HepG2 (cell line): Measurements from ENCODE around the gene VSX1. TPM values are rescaled to one million over a fixed set of nuclear protein-coding genes. Genes with fewer than 3 reads are reported as not detected.

ENCODE experiments used
- DNMT3B ChIP-seq: conservative IDR thresholded peaks from 2 replicates; pipeline ENCODE4 v1.6.1; 2016; ENCODE audit warnings: missing biosample characterization, control low read depth
- HNF4A ChIP-seq: sonication (generic); formaldehyde crosslinking; IDR thresholded peaks from 2 replicates; pipeline ENCODE4 v1.4.0; 2020; ENCODE audit warnings: missing genetic modification reagents
- IKZF1 ChIP-seq: fragments of 450-650 bp; IDR thresholded peaks from 2 replicates; pipeline ENCODE4 v1.7.1; 2016
- ISX ChIP-seq: sonication (generic); formaldehyde crosslinking; conservative IDR thresholded peaks from 2 replicates; pipeline ENCODE4 v1.5.0; 2020; ENCODE audit warnings: missing genetic modification reagents
- JUN ChIP-seq: sonication (generic); formaldehyde crosslinking; IDR thresholded peaks from 2 replicates; pipeline ENCODE4 v1.4.0; 2020; ENCODE audit warnings: mild to moderate bottlenecking, missing genetic modification reagents
- MAX ChIP-seq: IDR thresholded peaks from 2 replicates; pipeline ENCODE4 v1.6.1; 2012; ENCODE audit warnings: inconsistent platforms
- MED8 ChIP-seq: sonication (generic); formaldehyde crosslinking; IDR thresholded peaks from 2 replicates; pipeline ENCODE4 v1.8.1; 2023; ENCODE audit warnings: mild to moderate bottlenecking, missing genetic modification reagents; ENCODE audit not compliant: insufficient replicate concordance
- MTERF4 ChIP-seq: sonication (generic); formaldehyde crosslinking; IDR thresholded peaks from 2 replicates; pipeline ENCODE4 v1.8.0; 2023; ENCODE audit warnings: mild to moderate bottlenecking, missing genetic modification reagents
- NCOR1 ChIP-seq: fragments of 200-600 bp; sonication (generic); IDR thresholded peaks from 2 replicates; pipeline ENCODE4 v1.7.0; 2017; ENCODE audit warnings: antibody characterized with exemption, low read length, borderline replicate concordance
- NKX3-1 ChIP-seq: sonication (generic); formaldehyde crosslinking; IDR thresholded peaks from 2 replicates; pipeline ENCODE4 v1.5.0; 2020; ENCODE audit warnings: missing genetic modification reagents
- NONO ChIP-seq, 2 experiments: fragments of 450-650 bp in 1 of 2; sonication (generic) in 1 of 2; formaldehyde crosslinking in 1 of 2; IDR thresholded peaks in 1 of 2; conservative IDR thresholded peaks in 1 of 2; 2 replicates each; pipeline versions ENCODE4 v1.6.1 to v1.8.0; 2017 to 2022; ENCODE audit warnings: mild to moderate bottlenecking in 1 of 2, missing genetic modification reagents in 1 of 2, moderate library complexity in 1 of 2
- PRPF4 ChIP-seq: fragments of 200-400 bp; formaldehyde crosslinking; IDR thresholded peaks from 2 replicates; pipeline ENCODE4 v1.6.1; 2016; ENCODE audit warnings: low read length, low read depth; ENCODE audit not compliant: poor library complexity, severe bottlenecking
- SOX13 ChIP-seq, 3 experiments: fragments of 450-650 bp in 1 of 3; sonication (generic) in 1 of 3; formaldehyde crosslinking in 1 of 3; IDR thresholded peaks in 2 of 3; conservative IDR thresholded peaks in 1 of 3; 2 replicates each; pipeline versions ENCODE4 v1.5.0 to v1.6.1; 2016 to 2020; ENCODE audit warnings: antibody characterized with exemption in 1 of 3, mild to moderate bottlenecking in 1 of 3, missing compliant biosample characterization in 1 of 3, missing genetic modification reagents in 1 of 3, moderate library complexity in 1 of 3
- SRF ChIP-seq: IDR thresholded peaks from 2 replicates; pipeline ENCODE4 v1.6.1; 2011; ENCODE audit warnings: mild to moderate bottlenecking, low read depth, low read length, moderate library complexity
- TBX3 ChIP-seq: fragments of 450-650 bp; IDR thresholded peaks from 2 replicates; pipeline ENCODE4 v1.6.1; 2017; ENCODE audit warnings: antibody characterized with exemption, mild to moderate bottlenecking, inconsistent platforms, borderline replicate concordance
- TFAP4 ChIP-seq: sonication (generic); IDR thresholded peaks from 2 replicates; pipeline ENCODE4 v1.6.1; 2016; ENCODE audit warnings: low read depth, borderline replicate concordance
- TRAFD1 ChIP-seq: sonication (generic); formaldehyde crosslinking; IDR thresholded peaks from 2 replicates; pipeline ENCODE4 v1.5.1; 2020; ENCODE audit warnings: missing genetic modification reagents, mild to moderate bottlenecking, borderline replicate concordance
- ZBTB39 ChIP-seq: sonication (generic); formaldehyde crosslinking; IDR thresholded peaks from 2 replicates; pipeline ENCODE4 v1.5.0; 2020; ENCODE audit warnings: missing genetic modification reagents
- ZNF782 ChIP-seq: sonication (generic); formaldehyde crosslinking; IDR thresholded peaks from 2 replicates; pipeline ENCODE4 v1.4.0; 2020; ENCODE audit warnings: missing genetic modification reagents, mild to moderate bottlenecking, borderline replicate concordance
- ZNF850 ChIP-seq: sonication (generic); formaldehyde crosslinking; conservative IDR thresholded peaks from 2 replicates; pipeline ENCODE4 v1.9.0; 2021; ENCODE audit warnings: mild to moderate bottlenecking, missing genetic modification reagents
- polyA plus RNA-seq, 8 experiments: library from polyadenylated mRNA; depleted of rRNA in 3 of 8; stranded (reverse) in 7 of 8; unstranded in 1 of 8; fragments of >200 nt; fragmentation: Illumina TruSeq in 4 of 8; extraction: Trizol in 4 of 8; gene quantifications; 2 replicates each; pipeline versions ENCODE4 v1.2.1 to v1.2.3, GENCODE V29; 2011 to 2016; ENCODE audit warnings: low read depth in 4 of 8, missing spikeins in 1 of 8, mixed read lengths in 1 of 8; ENCODE audit not compliant: insufficient read depth in 1 of 8
- total RNA-seq, 5 experiments: library from RNA; depleted of rRNA; stranded (reverse); fragments of >200 nt; fragmentation: Illumina TruSeq; extraction: Trizol; gene quantifications; 2 replicates each; pipeline ENCODE4 v1.2.3, GENCODE V29; 2016; ENCODE audit warnings: low read depth in 1 of 5

Gene VSX1
- total and polyA plus RNA-seq, 2 of the 13 experiments (the other 11 are each of a cell fraction or from before 2014, with no cell fraction given), result 0.04 TPM; not detected in 1

- TF ChIP-seq SOX13 (IDR thresholded peaks at IDR 0.05), result no peak
- peak in 1 of 2 experiments; percentile 75; a peak in 2 of 4 replicates for TF ChIP-seq SOX13 (CRISPR knock-in tag; conservative IDR thresholded peaks at IDR 0.05 in 1 of 2, IDR thresholded peaks at IDR 0.05 in 1 of 2)
- no peak for TF ChIP-seq ZBTB39 (CRISPR knock-in tag)
- TF ChIP-seq MED8 (CRISPR knock-in tag), result no peak
- no peak for TF ChIP-seq JUN
- TF ChIP-seq ISX, result no peak
- no peak for TF ChIP-seq PRPF4
- no peak for TF ChIP-seq TRAFD1
- peak; percentile 29; the same call in 1 of the 2 replicates for TF ChIP-seq TFAP4
- TF ChIP-seq MTERF4 (CRISPR knock-in tag), result no peak
- TF ChIP-seq MAX, result no peak
- no peak for TF ChIP-seq IKZF1
- TF ChIP-seq ZNF850 (CRISPR knock-in tag), result no peak
- TF ChIP-seq TBX3, result no peak
- no peak for TF ChIP-seq DNMT3B
- no peak for TF ChIP-seq NONO (IDR thresholded peaks at IDR 0.05)
- TF ChIP-seq NONO (CRISPR knock-in tag; conservative IDR thresholded peaks at IDR 0.05), result no peak
- TF ChIP-seq ZNF782 (CRISPR knock-in tag), result no peak
- TF ChIP-seq NCOR1, result no peak
- TF ChIP-seq SRF, result peak; percentile 71; the same call in 1 of the 2 replicates
- TF ChIP-seq HNF4A (CRISPR knock-in tag), result peak; percentile 56
- no peak for TF ChIP-seq NKX3-1 (CRISPR knock-in tag)
These were observed 51.8 kb downstream of the VSX1 start (continued) for GRCh38 chr20:25030007-25030648.
